Stimulated activated CD8-positive, alpha-beta memory T cell treated with anti-CD3 and anti-CD28 coated beads, Interleukin-7, amount 100 ng/mL, for 24 hours (primary cell): ENCODE measurements around the gene CFAP141.
"Not testable (repeated sequence)": the region's sequence is repeated elsewhere in the genome, so short reads cannot be mapped to it uniquely, and the experiment has no call there.

Experiments
- DNase-seq: peaks from one replicate; pipeline ENCODE4 v3.0.0-alpha.2; 2020; ENCODE audit warnings: low read depth

CFAP141 gene

GRCh38 chr1:154208677-154209388, 2.7 kb upstream of the CFAP141 start:
- DNase-seq, result no peak

- no peak for DNase-seq
These were observed 1.1 kb upstream of the CFAP141 start for GRCh38 chr1:154207262-154207661.

- not testable (repeated sequence) for DNase-seq
These were observed 355 bp downstream of the CFAP141 start for GRCh38 chr1:154205778-154206177.

GRCh38 chr1:154199563-154199879, 6.6 kb downstream of the CFAP141 start:
- DNase-seq, result no peak

- no peak for DNase-seq
These were observed 7.2 kb downstream of the CFAP141 start for GRCh38 chr1:154198756-154199562.

GRCh38 chr1:154193821-154194220, 12.3 kb downstream of the CFAP141 start:
- no peak for DNase-seq

GRCh38 chr1:154192476-154192875, 13.7 kb downstream of the CFAP141 start:
- DNase-seq, result no peak

GRCh38 chr1:154191990-154192461, 14.1 kb downstream of the CFAP141 start, which contains the start of gene TPM3:
TSS of gene TPM3 (minus strand) at chr1:154192100. CDS start at chr1:154192018, 82 bp downstream.
- no peak for DNase-seq

- DNase-seq, result no peak
These were observed 15.6 kb downstream of the CFAP141 start for GRCh38 chr1:154190550-154190949.

GRCh38 chr1:154186852-154187501, 19.2 kb downstream of the CFAP141 start:
- DNase-seq, result no peak

- DNase-seq, result peak; percentile 47
These were observed 20.0 kb downstream of the CFAP141 start for GRCh38 chr1:154186177-154186576.

GRCh38 chr1:154183046-154183915, 22.9 kb downstream of the CFAP141 start:
- DNase-seq, result peak; percentile 93

- peak; percentile 46 for DNase-seq
These were observed 23.6 kb downstream of the CFAP141 start for GRCh38 chr1:154182344-154183045.

GRCh38 chr1:154181944-154182343, 24.2 kb downstream of the CFAP141 start:
- no peak for DNase-seq

- no peak for DNase-seq
These were observed 26.0 kb downstream of the CFAP141 start for GRCh38 chr1:154179946-154180687.

GRCh38 chr1:154178911-154179811, 27.0 kb downstream of the CFAP141 start:
- DNase-seq, result no peak

- DNase-seq, result no peak
These were observed 28.1 kb downstream of the CFAP141 start for GRCh38 chr1:154178013-154178412.

GRCh38 chr1:154176337-154176736, 29.8 kb downstream of the CFAP141 start:
- no peak for DNase-seq

GRCh38 chr1:154174654-154175053, 31.5 kb downstream of the CFAP141 start:
- DNase-seq, result no peak
